Dendritic cell treated with granulocyte-macrophage colony-stimulating factor and Interleukin-4, amounts not matched to agents 40 ng/mL and 50 ng/mL, for 4 days (primary cell): Measurements from ENCODE around the gene EIF5B.
"Not testable (repeated sequence)": the region's sequence is repeated elsewhere in the genome, so short reads cannot be mapped to it uniquely, and the experiment has no call there.

Source experiments
- H3K27ac Mint-ChIP-seq: one replicate; pipeline ENCODE4 v1.8.0; 2022; ENCODE audit warnings: mild to moderate bottlenecking, mixed read lengths
- H3K27me3 Mint-ChIP-seq: one replicate; pipeline ENCODE4 v1.8.0; 2022; ENCODE audit warnings: mild to moderate bottlenecking, mixed read lengths
- H3K36me3 Mint-ChIP-seq: one replicate; pipeline ENCODE4 v1.8.0; 2022; ENCODE audit warnings: low read depth, mixed read lengths
- H3K4me1 Mint-ChIP-seq: one replicate; pipeline ENCODE4 v1.8.0; 2022; ENCODE audit warnings: low read depth, mixed read lengths
- H3K4me3 Mint-ChIP-seq: one replicate; pipeline ENCODE4 v1.8.0; 2022; ENCODE audit warnings: mild to moderate bottlenecking, moderate library complexity, mixed read lengths
- H3K9me3 Mint-ChIP-seq: one replicate; pipeline ENCODE4 v1.8.0; 2022; ENCODE audit warnings: mixed read lengths
- intact Hi-C: fragments of 100-400 bp; cut with micrococcal nuclease; formaldehyde crosslinking; loops from one replicate; pipeline ENCODE4 v1.15.0; 2022

The EIF5B gene

DNA sequence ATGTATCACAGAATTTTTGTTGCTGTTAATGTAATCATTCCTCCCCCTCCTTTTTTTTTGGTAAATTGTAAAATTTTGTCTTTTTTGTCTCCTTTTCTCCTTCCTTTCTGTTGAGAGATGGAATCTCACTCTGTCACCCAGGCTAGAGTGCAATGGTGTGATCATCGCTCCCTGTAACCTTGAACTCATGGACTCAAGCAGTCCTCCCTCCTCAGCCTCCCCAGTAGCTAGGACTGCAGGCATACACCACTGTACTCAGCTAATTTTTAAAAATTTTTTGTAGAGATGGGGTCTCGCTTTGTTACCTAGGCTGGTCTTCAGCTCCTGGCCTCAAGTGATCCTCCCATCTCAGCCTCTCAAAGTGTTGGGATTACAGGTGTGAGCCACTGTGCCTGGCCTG, 5.3 kb downstream of the EIF5B start:
- Mint-ChIP-seq H3K36me3 (peaks cover 25% of the 10 kb centered on the region), H3K27me3 (no peaks in the 10 kb centered on the region), H3K4me3 (no peak overlapping the region), H3K4me1 (peaks cover 9% of the 10 kb centered on the region), H3K9me3 (no peaks in the 10 kb centered on the region), H3K27ac (no peak overlapping the region)
- intact Hi-C loops = no loop called here

DNA sequence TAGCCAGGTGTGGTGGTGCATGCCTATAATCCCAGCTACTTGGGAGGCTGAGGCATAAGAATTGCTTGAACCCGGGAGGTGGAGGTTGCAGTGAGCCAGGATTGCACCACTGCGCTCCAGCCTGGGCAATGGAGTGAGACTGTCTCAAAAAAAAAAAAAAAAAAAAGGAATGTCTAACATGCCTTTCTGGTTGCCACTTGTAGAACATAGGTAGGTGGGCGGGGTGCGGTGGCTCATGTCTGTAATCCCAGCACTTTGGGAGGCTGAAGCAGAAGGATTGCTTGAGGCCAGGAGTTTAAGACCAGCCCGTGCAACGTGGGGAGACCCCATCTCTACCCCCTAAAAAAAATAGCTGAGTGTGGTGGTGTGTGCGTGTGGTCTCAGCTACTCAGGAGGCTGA, 8.3 kb downstream of the EIF5B start:
- H3K36me3 Mint-ChIP-seq = peaks cover 25% of the 10 kb centered on the region
- peaks cover 22% of the 10 kb centered on the region for H3K4me1 Mint-ChIP-seq
- H3K27me3 Mint-ChIP-seq, H3K4me3 Mint-ChIP-seq, H3K27ac Mint-ChIP-seq, H3K9me3 Mint-ChIP-seq, intact Hi-C loops: not testable (repeated sequence)

DNA sequence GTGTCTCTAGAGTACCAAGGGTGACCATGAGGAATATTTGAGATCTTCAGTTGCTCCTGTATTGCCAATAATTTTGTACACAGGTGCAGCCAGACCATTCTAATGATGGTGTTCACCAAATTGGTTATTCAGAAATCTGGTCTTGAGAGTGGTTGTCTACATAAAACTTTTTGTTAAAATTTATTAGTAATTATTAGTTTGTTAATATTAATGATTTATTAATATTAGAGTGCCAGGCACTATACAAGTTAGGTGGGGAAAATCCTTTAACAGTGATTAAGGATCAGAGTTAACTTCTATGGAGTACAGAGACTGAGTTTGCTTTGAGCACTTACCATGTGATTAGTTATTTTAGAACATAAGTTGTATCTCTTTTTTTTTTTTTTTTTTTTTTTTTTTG, 9.0 kb downstream of the EIF5B start:
- H3K27me3 Mint-ChIP-seq = no peaks in the 10 kb centered on the region
- intact Hi-C loops = no loop called here
- no peaks in the 10 kb centered on the region for H3K9me3 Mint-ChIP-seq
- H3K4me3 Mint-ChIP-seq = no peak overlapping the region
- peaks cover 26% of the 10 kb centered on the region for H3K4me1 Mint-ChIP-seq
- peaks cover 25% of the 10 kb centered on the region for H3K36me3 Mint-ChIP-seq
- H3K27ac Mint-ChIP-seq = no peak overlapping the region

DNA sequence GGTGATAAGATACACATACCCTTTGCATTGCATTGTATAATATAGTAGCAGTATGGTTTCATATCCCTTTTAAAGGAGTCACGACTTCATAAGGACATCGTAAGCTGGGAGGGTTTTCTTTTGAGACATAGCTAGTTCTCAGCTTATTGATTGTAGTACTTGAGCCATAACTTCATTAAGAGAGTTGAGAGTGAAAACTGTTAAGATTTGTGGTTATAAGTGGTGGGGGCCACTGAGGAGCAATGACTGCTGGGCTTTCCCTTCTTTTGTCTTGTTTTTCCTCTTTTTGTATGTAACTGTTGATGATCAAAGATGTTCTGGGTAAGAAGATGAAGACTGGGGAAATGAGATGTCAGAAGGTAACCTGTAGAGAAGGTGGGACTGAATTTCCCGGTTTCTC, 11.0 kb downstream of the EIF5B start:
- intact Hi-C loops = no loop called here
- H3K9me3 Mint-ChIP-seq = no peaks in the 10 kb centered on the region
- peaks cover 22% of the 10 kb centered on the region for H3K36me3 Mint-ChIP-seq
- no peak overlapping the region for H3K4me3 Mint-ChIP-seq
- H3K27ac Mint-ChIP-seq = no peak overlapping the region
- H3K4me1 Mint-ChIP-seq = peaks cover 26% of the 10 kb centered on the region
- no peaks in the 10 kb centered on the region for H3K27me3 Mint-ChIP-seq

DNA sequence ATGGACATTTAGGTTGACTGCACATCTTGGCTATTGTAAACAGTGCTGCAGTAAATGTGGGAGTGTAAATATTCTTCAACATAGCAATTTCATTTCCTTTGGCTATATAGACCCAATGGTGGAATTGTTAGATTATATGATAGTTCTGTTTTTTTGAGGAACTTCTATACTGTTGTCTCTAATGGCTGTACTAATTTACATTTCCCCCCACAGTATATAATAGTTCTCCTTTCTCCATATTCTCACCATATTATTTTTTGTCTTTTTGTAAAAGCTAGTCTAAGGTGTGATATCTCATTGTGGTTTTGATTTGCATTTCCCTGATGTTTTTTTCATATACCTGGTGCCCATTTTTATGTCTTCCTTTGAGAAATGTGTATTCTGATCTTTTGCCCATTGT, 13.0 kb downstream of the EIF5B start:
- H3K36me3 Mint-ChIP-seq = peaks cover 7% of the 10 kb centered on the region
- H3K4me1 Mint-ChIP-seq = peaks cover 26% of the 10 kb centered on the region
- H3K9me3 Mint-ChIP-seq = no peaks in the 10 kb centered on the region
- no peak overlapping the region for H3K4me3 Mint-ChIP-seq
- H3K27me3 Mint-ChIP-seq = no peaks in the 10 kb centered on the region
- no peak overlapping the region for H3K27ac Mint-ChIP-seq
- intact Hi-C loops = loop anchor here (10.0 kb wide), 1 partner anchor 265 kb away; no protein-coding TSS in a partner anchor

DNA sequence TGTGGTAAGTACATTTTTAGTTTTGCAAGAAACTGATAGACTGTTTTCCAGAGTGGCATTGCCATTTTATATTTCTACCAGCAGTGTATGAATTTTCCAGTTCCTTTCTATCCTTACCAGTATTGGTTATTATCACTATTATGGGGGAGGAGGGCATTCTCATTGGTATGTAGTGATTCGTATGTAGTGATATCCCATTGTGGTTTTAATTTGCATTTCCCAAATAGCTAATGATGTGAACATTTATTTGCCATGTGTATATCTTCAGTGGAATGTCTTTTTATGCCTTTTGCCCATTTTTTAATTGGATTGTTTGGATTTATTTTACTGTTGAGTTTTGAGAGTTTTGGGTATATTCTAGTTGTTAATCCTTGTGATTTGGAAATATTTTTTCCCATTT, 16.9 kb downstream of the EIF5B start:
- peaks cover 22% of the 10 kb centered on the region for H3K4me1 Mint-ChIP-seq
- H3K9me3 Mint-ChIP-seq = no peaks in the 10 kb centered on the region

DNA sequence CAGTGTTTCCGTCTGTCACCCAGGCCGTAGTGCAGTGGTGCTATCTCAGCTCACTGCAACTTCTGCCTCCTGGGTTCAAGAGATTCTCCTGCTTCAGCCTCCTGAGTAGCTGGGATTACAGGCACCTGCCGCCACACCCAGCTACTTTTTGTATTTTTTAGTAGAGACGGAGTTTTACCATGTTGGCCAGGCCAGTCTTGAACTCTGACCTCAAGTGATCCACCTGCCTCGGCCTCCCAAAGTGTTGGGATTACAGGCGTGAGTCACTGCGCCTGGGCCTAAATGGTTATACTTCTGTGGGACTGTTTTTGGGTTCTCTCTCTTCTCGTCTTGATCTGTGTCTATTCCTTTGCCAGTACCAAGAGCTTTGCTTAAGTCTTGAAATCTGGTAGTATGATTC, 17.6 kb downstream of the EIF5B start:
- intact Hi-C loops = loop anchor here (10.0 kb wide), 1 partner anchor 270 kb away; no protein-coding TSS in a partner anchor
- not testable (repeated sequence) for H3K27me3 Mint-ChIP-seq, H3K9me3 Mint-ChIP-seq, H3K4me3 Mint-ChIP-seq, H3K36me3 Mint-ChIP-seq, H3K27ac Mint-ChIP-seq
- H3K4me1 Mint-ChIP-seq = peaks cover 19% of the 10 kb centered on the region

More for the DNA sequence above, 16.9 kb downstream of the EIF5B start:
- intact Hi-C loops = loop anchor here (10.0 kb wide), 1 partner anchor 269 kb away; no protein-coding TSS in a partner anchor
- Mint-ChIP-seq H3K27ac (no peak overlapping the region), H3K27me3 (no peaks in the 10 kb centered on the region), H3K4me3 (no peak overlapping the region), H3K36me3 (peaks cover 7% of the 10 kb centered on the region)

DNA sequence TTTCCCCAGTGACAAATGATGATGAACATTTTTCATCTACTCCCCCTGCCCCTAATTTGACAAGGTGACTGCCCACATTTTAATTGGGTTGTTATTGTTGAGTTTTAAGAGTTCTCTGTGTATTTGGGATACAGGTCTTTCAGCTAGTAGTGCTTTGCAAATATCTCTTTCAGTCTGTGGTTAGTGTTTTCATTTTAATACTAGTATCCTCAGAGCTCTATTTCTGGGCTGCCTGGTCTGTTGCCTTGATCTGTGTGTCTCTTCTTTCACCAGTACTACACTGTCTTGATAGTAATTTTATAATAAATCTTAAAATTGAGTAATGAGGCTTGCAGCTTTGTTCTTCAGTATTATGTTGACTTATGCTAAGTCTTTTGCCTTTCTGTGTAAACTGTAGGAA, 19.7 kb downstream of the EIF5B start:
- H3K4me3 Mint-ChIP-seq = no peak overlapping the region
- no peaks in the 10 kb centered on the region for H3K27me3 Mint-ChIP-seq
- H3K9me3 Mint-ChIP-seq = no peaks in the 10 kb centered on the region
- intact Hi-C loops = loop anchor here (10.0 kb wide), 1 partner anchor 272 kb away; no protein-coding TSS in a partner anchor
- peaks cover 28% of the 10 kb centered on the region for H3K36me3 Mint-ChIP-seq
- H3K4me1 Mint-ChIP-seq = peaks cover 9% of the 10 kb centered on the region
- H3K27ac Mint-ChIP-seq = no peak overlapping the region

DNA sequence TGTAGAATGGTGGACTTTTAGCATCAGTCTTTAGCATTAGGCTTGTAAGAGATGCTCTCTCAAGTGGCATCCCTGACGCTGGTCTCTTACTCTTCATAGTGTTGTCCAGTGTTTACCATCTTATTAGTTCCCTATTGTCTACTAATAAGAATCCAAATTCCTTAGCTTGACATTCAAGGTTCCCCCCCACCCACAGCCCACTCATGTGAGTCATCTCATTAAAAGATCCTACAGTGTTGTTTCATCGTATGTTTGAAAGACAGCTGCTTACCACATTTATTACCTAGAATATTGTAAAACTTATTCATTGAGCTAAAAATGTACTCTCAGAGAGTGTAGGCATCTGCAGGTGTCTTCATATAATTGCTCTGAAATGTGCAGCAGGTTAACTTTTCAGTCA, 28.5 kb downstream of the EIF5B start:
- no peak overlapping the region for H3K27ac Mint-ChIP-seq
- H3K9me3 Mint-ChIP-seq = no peaks in the 10 kb centered on the region
- H3K36me3 Mint-ChIP-seq = peaks cover 82% of the 10 kb centered on the region
- H3K4me3 Mint-ChIP-seq = no peak overlapping the region
- H3K27me3 Mint-ChIP-seq = no peaks in the 10 kb centered on the region
- intact Hi-C loops = no loop called here
- no peaks in the 10 kb centered on the region for H3K4me1 Mint-ChIP-seq

DNA sequence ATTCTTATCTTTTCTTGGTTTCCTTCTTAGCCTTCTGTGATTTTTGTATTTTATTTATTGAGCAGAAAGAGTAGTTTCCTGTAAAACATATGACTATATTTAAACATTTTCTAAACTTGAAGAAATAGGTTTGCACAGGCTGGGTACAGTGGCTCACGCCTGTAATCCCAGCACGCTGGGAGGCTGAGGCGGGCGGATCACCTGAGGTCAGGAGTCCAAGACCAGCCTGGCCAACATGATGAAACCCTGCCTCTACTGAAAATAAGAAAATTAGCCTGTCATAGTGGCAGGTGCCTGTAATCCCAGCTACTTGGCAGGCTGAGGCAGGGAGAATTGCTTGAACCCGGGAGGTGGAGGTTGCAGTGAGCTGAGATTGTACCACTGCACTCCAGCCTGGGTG, 31.7 kb downstream of the EIF5B start:
- H3K9me3 Mint-ChIP-seq, H3K4me3 Mint-ChIP-seq, H3K27ac Mint-ChIP-seq, H3K4me1 Mint-ChIP-seq, intact Hi-C loops, H3K27me3 Mint-ChIP-seq: not testable (repeated sequence)
- H3K36me3 Mint-ChIP-seq = peaks cover 93% of the 10 kb centered on the region

DNA sequence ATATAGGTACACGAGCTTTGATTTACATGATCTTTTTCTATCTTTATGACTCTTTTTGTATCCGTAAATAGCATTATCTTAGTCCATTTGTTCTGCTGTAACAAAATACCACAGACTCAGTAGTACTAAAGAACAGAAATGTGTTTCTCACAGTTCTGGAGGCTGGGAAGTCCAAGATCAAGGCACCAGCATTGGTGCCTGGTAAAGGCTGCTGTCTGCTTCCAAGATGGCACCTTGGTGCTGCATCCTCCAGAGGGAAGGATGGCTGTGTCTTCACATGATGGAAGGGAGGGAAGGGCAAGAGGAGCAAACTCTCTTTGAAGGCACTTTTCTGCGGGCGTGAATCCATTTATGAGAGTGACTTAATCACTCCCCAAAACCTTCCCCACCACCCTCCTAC, 36.0 kb downstream of the EIF5B start:
- Mint-ChIP-seq H3K27ac (no peak overlapping the region), H3K4me3 (no peak overlapping the region), H3K9me3 (no peaks in the 10 kb centered on the region), H3K4me1 (no peaks in the 10 kb centered on the region), H3K36me3 (peaks cover 94% of the 10 kb centered on the region), H3K27me3 (no peaks in the 10 kb centered on the region)
- intact Hi-C loops = no loop called here

DNA sequence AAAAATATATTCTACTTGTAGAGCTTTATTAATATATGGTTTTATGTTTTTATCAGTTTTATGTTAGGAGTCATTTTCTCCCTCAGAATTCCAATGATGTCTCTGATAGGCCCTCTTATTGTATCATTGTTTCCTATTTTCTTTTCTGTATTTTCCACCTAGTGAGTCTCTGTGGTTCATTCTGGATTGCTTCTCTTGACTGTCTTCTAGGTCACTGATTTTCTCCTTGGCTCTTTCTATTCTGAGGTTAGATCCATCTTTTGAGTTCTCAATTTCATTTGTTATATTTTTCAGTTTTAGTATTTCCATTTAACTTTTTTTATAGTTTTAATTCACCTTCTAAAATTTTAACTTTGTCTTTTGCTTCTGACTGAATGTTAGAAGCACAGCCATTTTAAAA, 37.6 kb downstream of the EIF5B start:
- Mint-ChIP-seq H3K4me3 (no peak overlapping the region), H3K9me3 (no peaks in the 10 kb centered on the region), H3K27ac (no peak overlapping the region), H3K36me3 (peaks cover 91% of the 10 kb centered on the region), H3K4me1 (no peaks in the 10 kb centered on the region), H3K27me3 (no peaks in the 10 kb centered on the region)
- intact Hi-C loops = no loop called here

DNA sequence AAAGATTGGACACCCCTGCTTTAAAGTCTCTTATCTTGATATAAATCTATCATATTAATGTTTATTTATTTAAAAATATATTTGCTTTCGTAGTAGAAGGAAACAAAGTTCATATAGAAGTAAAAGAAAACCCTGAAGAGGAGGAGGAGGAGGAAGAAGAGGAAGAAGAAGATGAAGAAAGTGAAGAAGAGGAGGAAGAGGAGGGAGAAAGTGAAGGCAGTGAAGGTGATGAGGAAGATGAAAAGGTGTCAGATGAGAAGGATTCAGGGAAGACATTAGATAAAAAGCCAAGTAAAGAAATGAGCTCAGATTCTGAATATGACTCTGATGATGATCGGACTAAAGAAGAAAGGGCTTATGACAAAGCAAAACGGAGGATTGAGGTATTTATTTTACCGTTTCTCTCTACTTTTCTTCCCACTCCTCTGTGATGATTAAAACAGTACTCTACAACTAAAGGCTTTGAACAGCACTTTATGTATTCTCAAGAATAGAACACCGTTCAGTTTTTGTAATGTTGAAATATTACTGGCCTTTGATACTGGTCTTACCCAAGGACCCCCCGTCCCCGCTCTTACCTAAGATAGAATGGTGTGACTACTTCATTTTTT, 39.2 kb downstream of the EIF5B start:
- no peaks in the 10 kb centered on the region for H3K9me3 Mint-ChIP-seq
- H3K4me3 Mint-ChIP-seq = no peak overlapping the region
- no peaks in the 10 kb centered on the region for H3K4me1 Mint-ChIP-seq
- H3K36me3 Mint-ChIP-seq = peaks cover 92% of the 10 kb centered on the region
- no peaks in the 10 kb centered on the region for H3K27me3 Mint-ChIP-seq
- no peak overlapping the region for H3K27ac Mint-ChIP-seq
- intact Hi-C loops = no loop called here

DNA sequence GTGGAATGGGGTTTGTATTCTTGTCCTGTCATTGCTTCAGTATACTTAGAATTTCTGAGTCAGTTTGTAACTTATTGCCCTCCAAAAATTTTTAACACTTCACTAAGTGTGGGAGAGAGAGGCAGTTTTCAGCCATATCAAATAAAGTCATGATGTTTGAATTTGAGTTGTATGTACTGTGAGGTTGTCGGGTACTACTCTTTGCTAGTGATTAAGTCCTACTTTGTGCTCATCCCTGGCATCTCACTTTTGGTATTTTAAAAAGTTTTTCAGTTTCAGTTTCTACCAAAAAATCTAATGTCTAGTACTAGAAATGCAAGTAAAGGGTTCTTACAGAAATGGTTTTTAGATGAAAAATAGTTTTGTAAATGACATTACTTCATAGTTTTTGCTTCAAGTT, 40.7 kb downstream of the EIF5B start:
- no peak overlapping the region for H3K27ac Mint-ChIP-seq

DNA sequence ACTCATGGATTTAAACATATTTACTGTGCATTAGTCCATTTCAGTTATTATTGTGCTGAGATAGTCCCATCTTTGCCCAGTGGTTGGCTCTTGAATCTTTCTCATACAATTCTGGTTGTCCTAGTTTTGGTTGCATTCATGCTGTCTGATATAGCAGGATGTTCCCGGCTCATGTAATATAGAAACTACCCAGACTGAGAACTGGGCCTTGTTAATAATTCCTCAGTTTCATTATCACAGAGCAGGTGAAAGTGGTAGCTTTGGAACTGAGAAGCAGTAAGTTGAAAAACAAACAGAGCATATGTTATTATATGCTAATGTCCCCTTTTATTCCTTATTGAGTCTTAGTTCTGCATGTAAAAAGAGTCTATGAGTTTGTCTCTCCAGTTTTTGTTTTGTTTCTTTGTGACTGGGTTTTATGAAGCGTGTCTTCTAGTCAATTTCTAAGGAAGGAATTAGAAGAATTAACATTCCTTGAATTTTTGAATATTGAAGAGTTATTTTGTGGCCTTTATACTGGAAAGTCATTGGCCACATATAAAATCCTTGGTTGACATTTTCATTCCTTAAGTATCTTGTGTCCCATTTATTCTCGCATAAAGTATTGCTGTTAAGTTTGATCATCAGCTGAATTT, 43.3 kb downstream of the EIF5B start:
- Mint-ChIP-seq H3K9me3 (no peaks in the 10 kb centered on the region), H3K27me3 (no peaks in the 10 kb centered on the region), H3K4me1 (no peaks in the 10 kb centered on the region), H3K36me3 (peaks cover 88% of the 10 kb centered on the region), H3K4me3 (no peak overlapping the region), H3K27ac (no peak overlapping the region)
- intact Hi-C loops = no loop called here

More for the DNA sequence above, 40.7 kb downstream of the EIF5B start:
- H3K4me3 Mint-ChIP-seq = no peak overlapping the region
- no peaks in the 10 kb centered on the region for H3K9me3 Mint-ChIP-seq
- no peaks in the 10 kb centered on the region for H3K27me3 Mint-ChIP-seq
- H3K4me1 Mint-ChIP-seq = no peaks in the 10 kb centered on the region
- peaks cover 89% of the 10 kb centered on the region for H3K36me3 Mint-ChIP-seq
- intact Hi-C loops = no loop called here
